Measurements from ENCODE around the gene FAM169A.

DNA sequence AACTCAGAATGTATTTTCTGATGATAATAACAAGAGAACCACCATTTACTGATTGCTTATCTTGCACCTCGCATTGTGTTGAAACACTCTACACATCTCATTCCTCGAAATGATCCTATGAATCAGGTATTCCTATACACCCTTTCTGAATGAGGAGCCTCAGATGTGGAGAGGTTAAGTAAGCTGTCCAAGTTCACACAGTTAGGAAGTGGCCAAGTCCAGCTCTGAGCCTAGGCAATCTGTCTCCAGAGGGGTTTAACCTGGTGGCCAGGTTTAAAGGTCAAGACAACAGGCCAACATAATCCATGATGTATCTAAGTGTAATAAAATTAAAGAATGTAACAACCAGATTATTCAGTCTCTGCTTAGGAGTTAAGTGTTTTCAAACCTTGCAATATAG is 12.9 kb downstream of the FAM169A start:
- TF ChIP-seq, protein P1, sequence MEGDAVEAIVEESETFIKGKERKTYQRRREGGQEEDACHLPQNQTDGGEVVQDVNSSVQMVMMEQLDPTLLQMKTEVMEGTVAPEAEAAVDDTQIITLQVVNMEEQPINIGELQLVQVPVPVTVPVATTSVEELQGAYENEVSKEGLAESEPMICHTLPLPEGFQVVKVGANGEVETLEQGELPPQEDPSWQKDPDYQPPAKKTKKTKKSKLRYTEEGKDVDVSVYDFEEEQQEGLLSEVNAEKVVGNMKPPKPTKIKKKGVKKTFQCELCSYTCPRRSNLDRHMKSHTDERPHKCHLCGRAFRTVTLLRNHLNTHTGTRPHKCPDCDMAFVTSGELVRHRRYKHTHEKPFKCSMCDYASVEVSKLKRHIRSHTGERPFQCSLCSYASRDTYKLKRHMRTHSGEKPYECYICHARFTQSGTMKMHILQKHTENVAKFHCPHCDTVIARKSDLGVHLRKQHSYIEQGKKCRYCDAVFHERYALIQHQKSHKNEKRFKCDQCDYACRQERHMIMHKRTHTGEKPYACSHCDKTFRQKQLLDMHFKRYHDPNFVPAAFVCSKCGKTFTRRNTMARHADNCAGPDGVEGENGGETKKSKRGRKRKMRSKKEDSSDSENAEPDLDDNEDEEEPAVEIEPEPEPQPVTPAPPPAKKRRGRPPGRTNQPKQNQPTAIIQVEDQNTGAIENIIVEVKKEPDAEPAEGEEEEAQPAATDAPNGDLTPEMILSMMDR (IDR thresholded peaks at IDR 0.05): no peak
- no peak for TF ChIP-seq POLR2A (IDR thresholded peaks at IDR 0.05)
